CD1c-positive myeloid dendritic cell (primary cell): ENCODE measurements around the gene CCDC40.

Experiments used
- DNase-seq: peaks from one replicate; pipeline ENCODE4 v3.0.0-alpha.2; 2016; ENCODE audit errors: extremely low spot score

CCDC40 gene

GRCh38 chr17:80114758-80115157 lies 78.3 kb downstream of the CCDC40 start:
- no peak for DNase-seq

GRCh38 chr17:80115159-80115558 lies 78.7 kb downstream of the CCDC40 start:
- DNase-seq = no peak

- no peak for DNase-seq
These were observed 80.0 kb downstream of the CCDC40 start for GRCh38 chr17:80116276-80116920.

- DNase-seq = no peak
These were observed 80.5 kb downstream of the CCDC40 start for GRCh38 chr17:80116921-80117380.

- DNase-seq = no peak
These were observed 81.3 kb downstream of the CCDC40 start for GRCh38 chr17:80117491-80118401.

- DNase-seq = no peak
These were observed 82.3 kb downstream of the CCDC40 start for GRCh38 chr17:80118601-80119270.

- no peak for DNase-seq
These were observed 82.9 kb downstream of the CCDC40 start for GRCh38 chr17:80119271-80119791.

GRCh38 chr17:80119839-80120238 lies 83.4 kb downstream of the CCDC40 start:
- no peak for DNase-seq

GRCh38 chr17:80122026-80122575 lies 85.7 kb downstream of the CCDC40 start:
- DNase-seq = no peak

- no peak for DNase-seq
These were observed 86.6 kb downstream of the CCDC40 start for GRCh38 chr17:80122926-80123505.

GRCh38 chr17:80123791-80124190 lies 87.3 kb downstream of the CCDC40 start:
- DNase-seq = no peak

GRCh38 chr17:80124351-80124981 lies 88.0 kb downstream of the CCDC40 start:
- no peak for DNase-seq

- DNase-seq = no peak
These were observed 89.4 kb downstream of the CCDC40 start for GRCh38 chr17:80125656-80126448.

GRCh38 chr17:80126449-80126715 lies 89.9 kb downstream of the CCDC40 start:
- no peak for DNase-seq

GRCh38 chr17:80129006-80129565 lies 92.6 kb downstream of the CCDC40 start:
- no peak for DNase-seq

- no peak for DNase-seq
These were observed 94.5 kb downstream of the CCDC40 start for GRCh38 chr17:80130992-80131391.

- DNase-seq = no peak
These were observed 96.6 kb downstream of the CCDC40 start for GRCh38 chr17:80132906-80133625.

GRCh38 chr17:80133626-80133970 lies 97.2 kb downstream of the CCDC40 start:
- DNase-seq = no peak

- DNase-seq = no peak
These were observed 100.7 kb downstream of the CCDC40 start for GRCh38 chr17:80137131-80137530.
